NCI-H2171 (cell line): ENCODE results near the gene PEA15.

Source experiments
- DNase-seq: peaks from one replicate; lab custom pipeline; 2025; lab: John Stamatoyannopoulos, UW

The PEA15 gene

DNA sequence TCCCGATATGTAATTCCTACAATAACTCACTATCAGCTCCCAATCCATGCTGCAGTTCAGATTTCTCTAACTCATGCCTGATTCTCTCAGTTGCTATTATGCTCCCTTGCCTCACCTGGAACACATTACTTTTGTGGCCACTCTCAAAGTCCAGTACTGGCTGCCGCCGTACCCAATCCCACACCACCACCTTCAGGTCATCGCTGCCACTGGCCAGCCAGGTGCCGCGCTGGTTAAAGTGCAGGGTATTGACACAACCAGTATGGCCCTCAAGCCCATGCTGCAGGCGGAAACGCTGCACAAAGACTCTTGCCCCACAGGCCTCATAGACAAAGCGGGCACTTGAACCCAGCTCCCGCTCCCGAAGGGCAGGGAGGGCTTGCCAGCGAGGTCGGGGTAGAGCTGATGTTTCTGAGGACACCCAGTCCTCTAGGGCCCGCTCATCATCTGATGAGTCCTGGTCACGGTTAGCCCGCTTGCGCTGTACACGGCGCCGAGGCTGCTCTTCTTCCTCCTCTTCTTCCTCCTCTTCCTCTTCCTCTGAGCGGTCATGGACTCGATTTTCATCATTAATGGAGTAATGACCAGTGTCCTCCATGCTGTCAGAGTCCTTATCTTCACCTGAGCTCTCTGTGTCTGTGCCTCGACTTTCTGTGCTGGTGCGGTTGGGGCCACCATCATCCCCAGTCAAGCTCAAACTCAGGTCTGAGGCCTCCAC lies 34.6 kb downstream of the PEA15 start:
- no peak for DNase-seq

DNA sequence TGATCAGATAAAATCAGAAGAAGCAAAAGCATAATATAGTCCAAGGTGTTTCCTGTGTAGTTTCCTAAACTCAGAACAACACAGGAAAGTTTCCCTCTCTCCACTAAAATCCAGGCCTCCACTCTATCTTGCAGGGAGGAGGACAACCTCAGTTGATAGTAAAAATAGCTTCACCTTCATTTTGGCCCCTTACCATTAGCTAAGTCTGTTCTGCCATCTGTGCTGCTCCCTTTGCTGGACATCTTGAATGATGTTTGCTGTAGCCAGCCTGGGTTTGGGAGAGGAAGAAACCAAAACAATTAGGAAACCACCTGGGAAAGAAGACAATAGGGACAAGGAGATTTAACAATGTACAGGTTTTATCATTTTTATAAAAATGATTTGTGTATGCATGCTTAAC lies 38.6 kb downstream of the PEA15 start:
- DNase-seq, result no peak

DNA sequence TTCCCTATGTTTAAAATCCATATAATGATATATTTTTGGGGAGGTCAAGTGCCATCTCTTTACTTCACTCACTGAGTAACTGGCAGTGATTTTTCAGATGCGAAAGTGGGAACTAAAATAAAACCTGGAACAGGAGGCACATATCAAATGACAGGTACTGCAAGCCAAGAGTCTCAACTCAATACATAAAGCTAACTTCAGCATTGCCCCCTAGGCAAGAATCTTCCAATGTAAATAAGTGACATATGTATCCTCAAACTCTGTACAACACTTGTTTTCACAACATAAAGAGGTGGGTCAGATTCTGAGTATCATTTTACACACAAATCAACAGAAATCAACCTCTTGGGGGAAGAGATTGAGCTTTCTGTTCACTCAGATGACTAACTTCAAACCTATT lies 39.0 kb downstream of the PEA15 start:
- DNase-seq, result peak; percentile 53

DNA sequence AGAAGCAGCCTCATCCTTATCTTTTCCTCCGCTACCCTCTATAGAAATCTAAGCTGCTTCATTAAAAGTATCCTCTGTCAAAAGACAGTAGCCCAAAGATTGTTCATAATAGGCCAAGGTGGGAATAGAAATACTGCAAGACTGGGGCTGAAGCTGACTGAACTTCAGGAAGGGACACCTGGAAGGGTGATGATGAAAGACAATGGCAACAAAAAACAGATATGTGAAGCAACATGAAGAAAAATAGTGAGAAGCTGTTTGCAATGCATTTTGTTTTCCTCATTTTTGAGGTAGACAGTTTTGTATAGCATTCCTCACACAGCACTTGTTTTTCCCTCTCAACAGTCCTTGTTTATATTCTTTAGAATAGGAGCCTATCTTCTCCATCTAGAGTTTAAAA lies 40.2 kb downstream of the PEA15 start:
- DNase-seq, result no peak

DNA sequence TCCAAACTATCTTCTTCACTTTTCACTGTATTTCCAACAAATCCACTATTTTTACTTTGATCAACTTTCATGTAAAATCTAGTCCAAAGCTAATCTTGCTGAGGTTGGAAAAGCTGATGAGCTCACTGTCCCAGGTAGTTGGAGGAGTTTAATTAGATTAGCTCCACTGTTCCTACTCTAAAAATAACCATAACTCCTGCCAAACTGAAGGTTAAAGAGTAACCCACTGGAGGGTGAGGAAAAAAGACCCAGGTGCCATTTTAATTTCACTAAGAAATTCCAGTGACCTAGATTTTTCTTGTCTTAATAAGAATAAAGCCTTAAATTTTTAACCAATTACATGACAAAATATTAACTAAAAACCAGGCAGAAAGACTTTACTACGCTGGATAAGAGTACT lies 41.9 kb downstream of the PEA15 start:
- no peak for DNase-seq

DNA sequence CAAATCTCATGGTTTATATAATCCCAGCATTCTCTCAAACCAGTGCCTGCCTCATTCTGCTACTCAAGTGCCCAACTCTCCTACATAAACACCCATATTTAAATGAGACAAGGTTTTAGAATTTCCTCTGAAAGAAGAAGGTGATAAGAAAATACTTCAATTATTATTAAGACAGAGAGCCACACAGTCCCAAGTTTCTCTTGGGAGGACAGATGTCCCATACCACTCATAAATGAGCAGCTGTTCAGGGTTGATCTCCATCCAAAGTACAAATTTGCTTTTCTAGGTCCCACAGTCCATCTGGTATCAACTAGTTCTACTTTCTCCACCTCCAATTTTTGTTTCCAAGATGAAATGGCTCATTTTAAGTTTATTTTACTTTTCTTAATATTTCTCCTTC lies 45.8 kb downstream of the PEA15 start:
- DNase-seq, result no peak

DNA sequence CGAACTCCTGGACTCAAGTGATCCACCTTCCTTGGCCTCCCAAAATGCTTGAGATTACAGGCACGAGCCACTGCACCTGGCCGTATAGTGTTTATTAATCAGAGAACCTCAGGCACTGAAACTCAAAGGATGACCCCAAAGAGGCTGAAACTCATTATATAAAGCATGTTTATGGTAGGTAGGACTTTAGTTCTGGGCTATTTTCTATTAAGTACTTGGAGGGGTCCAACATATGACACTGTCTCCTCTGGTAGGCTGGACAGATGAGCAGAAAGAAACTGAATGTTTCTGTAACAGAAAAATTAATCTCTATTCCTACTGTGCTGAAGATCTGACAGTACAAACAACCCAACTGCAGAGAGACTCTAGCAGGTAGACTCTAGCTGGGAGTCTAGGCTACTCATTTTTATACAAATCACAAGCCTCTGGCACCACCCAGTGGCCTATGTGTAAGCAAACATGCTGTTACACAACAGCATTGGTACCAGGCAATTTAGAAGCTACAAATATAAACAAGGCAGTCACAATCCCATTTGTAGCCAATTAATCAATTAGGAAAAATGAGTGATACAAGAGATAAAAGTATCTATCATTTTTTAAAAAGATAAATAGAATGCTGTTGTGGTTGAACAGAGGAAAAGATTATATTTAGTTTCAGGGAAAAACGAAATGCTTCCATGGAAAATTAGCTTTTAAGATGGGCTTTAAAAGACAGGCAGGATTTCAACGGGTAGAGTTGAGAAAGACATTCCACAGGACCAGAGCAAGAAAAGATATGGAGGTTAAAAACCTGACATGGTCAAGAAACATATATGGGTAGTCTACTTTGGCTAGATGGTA lies 46.7 kb downstream of the PEA15 start:
- DNase-seq, result peak; percentile 60

DNA sequence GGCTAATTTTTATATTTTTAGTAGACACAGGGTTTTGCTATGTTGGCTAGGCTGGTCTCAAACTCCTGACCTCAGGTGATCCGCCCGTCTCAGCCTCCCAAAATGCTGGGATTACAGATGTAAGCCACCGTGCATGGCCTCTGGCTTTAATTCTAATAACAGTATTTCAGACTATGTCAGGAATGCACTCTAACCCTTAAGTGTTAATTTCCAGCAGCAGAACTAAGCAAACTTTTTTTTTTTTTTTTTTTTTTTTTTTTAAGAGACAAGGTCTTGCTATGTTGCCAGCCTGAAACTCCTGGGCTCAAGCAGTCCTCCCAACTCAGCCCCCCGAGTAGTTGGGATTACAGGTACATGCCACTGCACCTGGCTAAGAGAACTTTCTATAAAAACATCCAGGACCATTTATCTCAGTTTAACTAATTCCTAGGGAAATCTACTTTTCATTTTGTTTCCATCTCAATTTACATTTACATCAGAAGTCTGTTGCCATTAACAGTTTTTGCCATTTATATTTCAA lies 50.7 kb downstream of the PEA15 start:
- no peak for DNase-seq

DNA sequence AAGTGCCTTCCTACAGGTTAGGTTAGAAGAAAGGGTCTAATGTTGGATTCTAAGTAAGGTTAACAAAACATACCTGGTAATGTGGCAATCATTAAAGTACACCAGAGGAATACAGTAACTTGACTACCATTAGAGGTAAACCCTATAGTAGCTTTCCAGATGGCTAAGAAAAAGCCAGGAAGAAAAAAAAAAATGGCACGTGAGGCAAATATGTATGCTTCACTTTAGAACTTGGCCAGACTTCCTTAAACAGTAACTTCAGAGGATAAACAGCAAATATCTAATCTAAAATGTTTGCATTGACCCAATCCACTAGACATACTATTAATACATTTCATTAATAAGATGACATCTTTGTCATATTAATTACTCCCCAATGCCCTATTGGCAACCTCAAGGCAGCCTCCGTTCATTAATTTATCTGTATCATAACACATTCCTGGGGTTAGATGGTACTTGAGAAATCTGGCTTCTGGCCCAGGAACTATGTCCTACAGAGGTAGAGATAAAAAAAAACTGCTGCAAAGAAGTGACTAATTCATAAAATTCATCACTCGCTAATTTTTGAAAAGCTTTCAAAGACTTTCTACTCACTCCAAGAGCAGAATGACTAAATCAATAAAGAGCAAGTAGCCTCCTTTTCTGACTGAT lies 51.3 kb downstream of the PEA15 start:
- DNase-seq, result peak; percentile 9

DNA sequence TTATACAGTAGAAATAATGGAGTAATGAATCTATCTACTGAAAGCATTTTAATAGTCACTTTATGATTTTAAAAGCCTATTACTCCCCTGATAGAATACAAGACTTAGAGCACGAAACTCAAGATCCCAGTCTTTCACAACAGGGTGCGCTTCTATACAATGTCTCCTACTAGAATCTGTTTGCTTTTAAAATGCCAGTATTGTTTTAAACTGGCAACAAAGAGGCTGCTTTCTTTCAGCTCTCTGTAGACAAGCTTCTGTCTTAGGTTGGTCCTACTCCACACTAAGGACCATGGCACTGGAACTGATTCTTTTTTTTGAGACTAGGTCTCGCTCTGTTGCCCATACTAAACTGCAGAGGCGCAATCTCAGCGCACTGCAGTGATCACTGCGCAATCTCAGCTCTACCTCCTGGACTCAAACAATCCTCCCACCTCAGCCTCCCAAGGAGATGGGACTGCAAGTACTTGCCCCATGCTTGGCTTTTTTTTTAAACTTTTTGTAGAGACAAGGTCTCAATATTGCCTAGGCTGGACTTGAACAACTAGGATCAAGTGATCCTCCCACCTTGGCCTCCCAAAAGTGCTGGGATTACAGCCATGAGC lies 52.3 kb downstream of the PEA15 start:
- no peak for DNase-seq

DNA sequence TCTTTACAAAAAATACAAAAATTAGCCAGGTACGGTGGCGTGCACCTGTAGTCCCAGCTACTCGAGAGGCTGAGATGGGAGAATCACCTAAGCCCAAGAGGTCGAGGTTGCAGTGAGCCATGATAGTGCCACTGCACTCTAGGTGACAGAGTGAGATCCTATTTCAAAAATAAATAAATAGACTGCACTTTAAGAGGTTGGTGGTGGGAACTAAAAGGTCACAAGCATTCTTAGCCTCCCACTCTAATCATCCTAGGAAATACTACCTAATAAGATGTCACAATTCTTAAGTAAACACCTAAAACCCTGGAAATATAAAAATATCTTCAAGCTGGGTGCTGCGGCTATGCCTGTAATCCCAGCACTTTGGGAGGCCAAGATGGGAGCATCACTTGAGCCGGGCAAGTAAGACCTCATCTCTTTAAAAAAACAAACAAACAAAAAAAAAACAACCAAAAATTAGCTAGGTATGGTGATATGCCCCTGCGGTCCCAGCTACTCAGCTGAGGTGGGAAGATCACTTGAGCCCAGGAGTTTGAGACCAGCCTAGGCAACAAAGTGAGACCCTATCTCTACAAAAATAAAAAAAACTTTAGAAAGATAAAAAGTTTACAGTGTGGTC lies 53.1 kb downstream of the PEA15 start:
- no peak for DNase-seq

DNA sequence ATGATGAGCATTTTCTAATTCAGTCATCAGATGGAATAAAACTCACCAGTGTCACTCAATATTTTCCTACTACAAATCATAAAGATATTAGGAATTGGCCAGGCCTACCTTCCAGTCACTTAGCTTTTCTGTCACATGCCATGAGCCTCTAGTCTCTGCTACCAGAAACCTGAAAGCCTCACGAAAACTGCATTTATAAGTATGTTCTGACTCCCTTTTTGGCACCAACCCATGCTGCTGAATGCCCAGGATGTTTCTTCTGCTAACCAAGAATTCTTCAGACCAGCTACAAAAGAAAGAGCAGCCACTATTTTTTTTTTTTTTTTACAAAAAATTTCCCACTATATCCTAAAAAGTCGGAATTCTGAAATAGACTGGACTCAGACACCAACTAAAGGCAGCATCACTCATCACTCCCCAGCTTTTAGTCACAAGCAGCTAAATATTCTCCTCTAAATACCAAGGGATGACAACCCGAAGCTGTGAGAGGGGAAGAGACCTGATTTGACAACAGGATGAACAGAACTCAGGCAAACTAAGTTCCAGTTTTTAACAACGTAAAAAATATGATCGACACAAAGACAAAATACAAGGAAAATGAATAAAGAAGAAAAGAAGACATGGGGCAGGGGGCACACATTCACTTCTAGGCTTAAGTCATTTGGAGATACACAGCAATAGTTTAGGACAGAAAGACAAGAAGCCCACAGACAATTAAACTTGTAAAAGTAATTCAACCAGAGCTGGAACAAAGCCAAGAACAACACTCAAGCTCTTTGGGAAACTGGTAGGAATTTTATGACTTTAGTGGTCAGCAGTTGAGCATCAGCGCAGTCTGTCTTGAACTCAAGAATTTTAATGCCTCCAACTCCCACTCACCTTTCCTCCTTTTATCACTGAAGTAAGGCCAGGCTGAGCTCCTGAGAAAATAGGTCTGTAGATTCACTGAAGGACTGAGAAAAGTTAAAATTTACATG lies 55.5 kb downstream of the PEA15 start:
- DNase-seq, result peak; percentile 1

DNA sequence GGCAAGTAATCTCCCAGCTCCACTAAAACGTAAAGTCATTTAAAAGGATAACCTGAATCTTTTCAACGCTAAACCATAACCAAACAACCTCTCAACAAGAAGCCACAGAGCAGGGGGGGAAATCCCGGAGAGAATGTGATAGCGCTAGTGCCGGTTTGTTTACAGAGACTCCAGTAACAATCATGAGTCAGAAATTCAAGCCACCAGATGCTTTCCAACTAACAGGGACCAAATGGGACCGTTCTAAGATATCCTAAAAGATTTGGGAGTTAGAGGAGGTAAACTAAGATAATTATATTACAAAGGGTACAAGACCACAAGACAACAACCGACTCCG lies 56.3 kb downstream of the PEA15 start:
- DNase-seq, result peak; percentile 28

DNA sequence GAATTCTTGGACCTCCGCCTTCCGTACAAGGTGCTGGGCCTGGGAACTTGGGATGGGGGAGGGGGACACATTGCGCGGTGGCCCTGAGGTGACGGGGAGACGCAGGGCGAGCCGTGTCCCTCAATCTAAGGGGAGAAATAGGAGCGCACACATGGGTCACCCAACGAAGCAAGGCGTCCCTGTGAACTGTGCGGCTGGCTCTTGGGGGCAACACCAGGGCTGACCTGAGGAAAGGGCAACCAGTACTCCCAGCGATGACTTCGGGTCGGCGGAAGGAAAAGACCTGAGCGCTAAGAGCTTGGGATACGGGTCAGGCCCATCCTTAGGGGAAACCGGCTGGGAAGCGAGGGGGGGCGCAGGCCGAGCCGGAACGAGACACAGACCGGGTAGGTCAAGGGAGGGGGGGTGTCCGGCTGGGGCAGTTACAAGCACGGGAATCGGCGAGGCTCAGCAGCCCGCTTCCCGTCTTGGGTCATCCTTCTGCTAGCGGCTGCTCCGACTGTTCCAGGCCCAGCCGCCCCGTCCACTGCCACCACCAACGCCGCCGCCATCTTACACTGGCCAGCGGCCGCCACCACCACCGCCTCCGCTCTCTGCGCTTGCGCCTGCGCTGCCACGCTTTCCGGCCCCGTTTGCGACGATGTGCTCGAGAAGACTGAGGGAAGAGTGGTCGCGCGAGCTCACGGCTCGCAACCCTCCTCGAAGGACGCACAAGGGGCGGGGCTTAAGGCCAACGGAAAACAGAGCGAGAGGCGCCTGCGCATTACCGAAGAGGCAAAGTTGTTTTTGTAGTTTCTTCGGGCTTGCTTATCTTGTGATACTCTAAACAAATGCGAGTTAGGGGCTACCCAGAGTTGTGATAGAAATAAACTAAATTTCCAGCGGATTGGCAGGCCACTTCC lies 57.0 kb downstream of the PEA15 start, which contains the start of gene DCAF8:
Gene DCAF8, minus strand, starts transcription at position 657 of the 902 bp plus-strand sequence. CDS start 18,541 bp downstream, outside the sequence.
- DNase-seq, result peak; percentile 98

DNA sequence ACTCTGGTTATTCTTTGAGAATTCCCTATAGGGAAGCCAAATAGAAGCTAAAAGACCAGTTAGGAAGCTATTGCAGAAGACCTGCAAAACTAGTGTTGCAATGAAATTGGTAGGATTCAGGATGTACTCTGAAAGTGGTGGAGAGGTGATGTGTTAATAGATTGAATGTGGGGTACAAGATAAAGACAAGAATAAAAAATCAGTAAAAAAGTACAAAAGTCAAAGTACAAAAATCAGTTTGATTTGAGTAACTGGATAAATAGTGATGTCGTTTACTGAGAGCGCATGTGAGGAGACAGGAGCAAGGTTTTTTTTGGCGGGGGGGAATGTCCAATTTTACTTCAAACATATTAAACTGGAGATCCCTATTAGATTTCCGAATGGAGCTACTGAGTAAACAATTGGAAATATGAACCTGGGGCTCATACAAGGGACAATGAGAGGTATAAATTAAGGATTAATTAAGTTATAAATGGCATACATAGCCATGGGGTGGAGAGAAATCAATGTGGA lies 59.7 kb downstream of the PEA15 start:
- DNase-seq, result no peak
